Breast epithelium (tissue), 4 donors: ENCODE data around the gene CCDC88C. TPM values are rescaled to one million over a fixed set of nuclear protein-coding genes. Genes with fewer than 3 reads are reported as not detected.

ENCODE experiments used
- DNase-seq, 2 donors: peaks; one replicate each; pipeline ENCODE4 v3.0.0-alpha.2; 2019; ENCODE audit warnings: low spot score in 2 of 2
- H3K27ac ChIP-seq, 2 donors: fragments of 200-600 bp; sonication (generic) in 1 of 2; one replicate each; pipeline ENCODE4 v1.5.1; 2016 to 2019; ENCODE audit warnings: mild to moderate bottlenecking in 1 of 2
- H3K27me3 ChIP-seq, 2 donors: fragments of 200-600 bp; sonication (generic) in 1 of 2; one replicate each; pipeline versions ENCODE4 v1.5.1 to v1.6.0; 2017 to 2019; ENCODE audit warnings: control low read depth in 1 of 2, mild to moderate bottlenecking in 1 of 2
- H3K36me3 ChIP-seq: fragments of 200-600 bp; one replicate; pipeline ENCODE4 v1.5.1; 2019
- H3K4me1 ChIP-seq, 2 donors: fragments of 200-600 bp; sonication (generic); one replicate each; pipeline ENCODE4 v1.5.1; 2016 to 2019; ENCODE audit warnings: control low read depth in 1 of 2
- H3K4me3 ChIP-seq, 3 donors: fragments of 200-600 bp; sonication (generic); 1 replicate in 2 of 3; 2 replicates in 1 of 3; pipeline ENCODE4 v1.5.1; 2016 to 2019; ENCODE audit warnings: mild to moderate bottlenecking in 3 of 3, moderate library complexity in 2 of 3
- H3K9me3 ChIP-seq, 2 donors: fragments of 200-600 bp; sonication (generic) in 1 of 2; one replicate each; pipeline ENCODE4 v1.5.1; 2016 to 2019; ENCODE audit warnings: control low read depth in 1 of 2
- POLR2A ChIP-seq: fragments of 450-650 bp; IDR thresholded peaks from one replicate; pipeline ENCODE4 v1.6.1; 2016; ENCODE audit warnings: antibody characterized with exemption, mild to moderate bottlenecking, moderate library complexity
- POLR2AphosphoS5 ChIP-seq, 3 donors: sonication (generic); formaldehyde crosslinking; IDR thresholded peaks; one replicate each; pipeline ENCODE4 v1.6.1; 2017; ENCODE audit warnings: antibody characterized with exemption in 3 of 3
- intact Hi-C: fragments of 100-400 bp; cut with DNase I; formaldehyde crosslinking; loops from one replicate; pipeline ENCODE4 v1.15.1; 2023; ENCODE audit warnings: low total_unique reads
- total RNA-seq, 3 donors: library from RNA; depleted of rRNA; stranded (reverse); fragments of >200 nt; gene quantifications; one replicate each; pipeline ENCODE4 v1.1.0, GENCODE V29; 2016
- TF ChIP-seq, protein P1 (sequence below), 3 donors: fragments of 450-650 bp; IDR thresholded peaks; one replicate each; pipeline ENCODE4 v1.5.1; 2016 to 2017; ENCODE audit warnings: antibody characterized with exemption in 3 of 3, mild to moderate bottlenecking in 3 of 3, moderate library complexity in 3 of 3

The CCDC88C gene
- total RNA-seq, 3 donors from 2014 or later = 5.8 to 25.9 (median 19.3) TPM

DNA sequence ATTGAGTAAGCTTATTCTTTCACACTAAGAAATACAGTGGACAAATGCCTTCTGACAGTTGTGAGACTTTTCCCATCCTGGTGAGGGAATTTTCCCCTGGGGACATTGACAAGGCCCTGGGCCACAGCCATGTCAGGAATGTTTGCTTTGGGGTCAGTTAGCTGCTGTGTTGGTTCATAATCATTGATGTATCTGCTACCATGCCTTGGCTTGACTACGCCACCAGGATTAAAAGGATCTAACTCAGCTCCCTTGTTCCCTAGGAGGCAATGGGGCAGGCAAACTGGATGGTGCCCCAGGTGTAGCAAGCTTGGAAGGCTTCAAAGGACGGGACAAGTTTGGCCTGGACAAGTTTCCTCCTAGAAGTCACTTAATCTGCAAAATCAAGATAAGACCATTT lies 3.1 kb upstream of the CCDC88C start:
- H3K9me3 ChIP-seq = no peaks in the 10 kb centered on the region

DNA sequence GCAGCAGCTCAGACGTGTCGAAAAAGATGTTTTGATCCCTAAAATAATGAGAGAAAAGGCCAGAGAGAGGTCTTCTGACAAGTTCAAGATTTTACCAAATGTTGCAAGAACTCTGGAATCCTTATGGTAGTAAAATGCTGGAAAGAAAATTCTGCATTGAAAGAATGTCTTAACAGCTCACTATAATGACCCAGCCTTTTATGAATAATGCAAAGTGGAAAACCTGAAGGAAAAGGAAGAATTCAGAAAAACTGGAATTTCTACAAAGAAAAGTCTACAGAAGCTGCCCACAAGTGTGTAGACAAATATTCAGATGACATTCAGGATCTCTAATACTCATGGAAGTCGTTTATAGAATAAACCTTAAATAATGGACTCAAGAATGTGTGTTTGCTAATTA lies 1.8 kb upstream of the CCDC88C start:
- intact Hi-C loops = no loop called here
- no peaks in the 10 kb centered on the region for H3K27me3 ChIP-seq
- no peak overlapping the region for H3K4me3 ChIP-seq
- no peak for DNase-seq
- TF ChIP-seq POLR2AphosphoS5 (IDR thresholded peaks at IDR 0.05) = no peak
- no peak for TF ChIP-seq POLR2A
- TF ChIP-seq, protein P1, sequence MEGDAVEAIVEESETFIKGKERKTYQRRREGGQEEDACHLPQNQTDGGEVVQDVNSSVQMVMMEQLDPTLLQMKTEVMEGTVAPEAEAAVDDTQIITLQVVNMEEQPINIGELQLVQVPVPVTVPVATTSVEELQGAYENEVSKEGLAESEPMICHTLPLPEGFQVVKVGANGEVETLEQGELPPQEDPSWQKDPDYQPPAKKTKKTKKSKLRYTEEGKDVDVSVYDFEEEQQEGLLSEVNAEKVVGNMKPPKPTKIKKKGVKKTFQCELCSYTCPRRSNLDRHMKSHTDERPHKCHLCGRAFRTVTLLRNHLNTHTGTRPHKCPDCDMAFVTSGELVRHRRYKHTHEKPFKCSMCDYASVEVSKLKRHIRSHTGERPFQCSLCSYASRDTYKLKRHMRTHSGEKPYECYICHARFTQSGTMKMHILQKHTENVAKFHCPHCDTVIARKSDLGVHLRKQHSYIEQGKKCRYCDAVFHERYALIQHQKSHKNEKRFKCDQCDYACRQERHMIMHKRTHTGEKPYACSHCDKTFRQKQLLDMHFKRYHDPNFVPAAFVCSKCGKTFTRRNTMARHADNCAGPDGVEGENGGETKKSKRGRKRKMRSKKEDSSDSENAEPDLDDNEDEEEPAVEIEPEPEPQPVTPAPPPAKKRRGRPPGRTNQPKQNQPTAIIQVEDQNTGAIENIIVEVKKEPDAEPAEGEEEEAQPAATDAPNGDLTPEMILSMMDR (IDR thresholded peaks at IDR 0.05) = no peak
- no peak overlapping the region for H3K27ac ChIP-seq
- no peaks in the 10 kb centered on the region for H3K36me3 ChIP-seq
- peaks cover 4% of the 10 kb centered on the region in 2 donors for H3K4me1 ChIP-seq
- no peaks in the 10 kb centered on the region for H3K9me3 ChIP-seq

More for the DNA sequence above, 3.1 kb upstream of the CCDC88C start:
- Histone ChIP-seq H3K4me3 (no peak overlapping the region), H3K27ac (no peak overlapping the region), H3K4me1 (peaks cover 4% of the 10 kb centered on the region in 2 donors), H3K27me3 (no peaks in the 10 kb centered on the region), H3K36me3 (no peaks in the 10 kb centered on the region)
- TF ChIP-seq, protein P1 (IDR thresholded peaks at IDR 0.05) = no peak
- no peak for TF ChIP-seq POLR2AphosphoS5 (IDR thresholded peaks at IDR 0.05)
- no peak for TF ChIP-seq POLR2A
- intact Hi-C loops = no loop called here
- no peak for DNase-seq

DNA sequence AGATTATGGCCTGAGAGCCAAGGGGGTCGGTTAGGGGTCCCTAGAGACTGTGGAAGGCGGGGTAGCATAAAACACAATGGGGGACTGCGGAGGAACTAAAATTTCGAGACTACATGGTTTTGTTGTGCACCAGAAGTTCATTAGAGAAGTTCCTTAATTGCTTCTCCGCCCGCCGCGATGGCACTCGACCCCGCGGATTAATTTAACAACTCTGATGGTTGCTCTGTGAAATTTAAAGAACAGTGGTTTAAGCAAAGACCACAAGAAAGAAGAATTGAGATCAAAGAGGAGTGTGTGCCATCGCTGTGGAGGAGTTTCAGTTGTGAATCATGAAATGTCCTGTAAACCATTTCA lies 1.4 kb upstream of the CCDC88C start:
- Histone ChIP-seq H3K36me3 (no peaks in the 10 kb centered on the region), H3K27me3 (no peaks in the 10 kb centered on the region), H3K9me3 (no peaks in the 10 kb centered on the region), H3K27ac (peak overlapping the region in 1 of 2 donors; percentile 41), H3K4me1 (peaks cover 4% of the 10 kb centered on the region in 2 donors), H3K4me3 (peak overlapping the region in 2 of 3 donors; percentile 61 to 75)
- no peak for DNase-seq
- intact Hi-C loops = no loop called here
- no peak for TF ChIP-seq POLR2AphosphoS5 (IDR thresholded peaks at IDR 0.05)
- no peak for TF ChIP-seq POLR2A
- TF ChIP-seq, protein P1 (IDR thresholded peaks at IDR 0.05) = no peak

DNA sequence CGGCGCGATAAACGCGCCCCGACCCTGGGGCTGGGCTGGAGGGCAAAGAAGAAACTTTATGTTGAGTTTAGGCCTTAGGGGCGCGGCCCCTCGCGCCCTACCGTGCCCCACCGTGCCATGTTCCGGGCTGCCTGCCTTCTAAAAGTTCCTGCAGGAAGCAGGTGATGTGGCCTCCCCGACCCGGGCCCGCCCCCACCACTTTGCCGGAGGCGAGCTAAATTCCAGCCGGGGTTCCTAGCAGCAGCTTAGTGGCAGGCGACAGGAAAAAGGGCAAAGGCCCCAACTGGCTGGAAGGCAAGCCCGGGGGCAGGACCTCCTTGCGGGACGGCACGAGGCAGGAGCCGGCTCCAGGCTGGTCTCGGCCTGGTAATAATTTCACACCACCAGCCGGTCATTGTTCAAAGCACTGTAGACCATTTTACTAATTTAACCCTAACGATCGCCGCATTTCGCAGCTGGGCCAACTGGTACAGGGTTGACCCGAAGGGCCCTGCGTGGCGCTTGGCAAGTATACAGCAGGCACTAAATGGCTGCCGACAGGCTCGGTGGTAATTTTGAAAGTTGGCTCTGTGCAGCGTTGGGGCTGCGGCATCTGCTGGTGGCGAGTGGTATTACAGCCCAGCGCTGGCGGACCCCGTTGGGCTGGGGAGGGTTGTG lies 895 bp upstream of the CCDC88C start:
- Histone ChIP-seq H3K27me3 (no peaks in the 10 kb centered on the region), H3K9me3 (no peaks in the 10 kb centered on the region), H3K4me3 (peak overlapping the region; percentile 52 to 75 (median 61)), H3K36me3 (no peaks in the 10 kb centered on the region), H3K4me1 (peaks cover 4% of the 10 kb centered on the region in 2 donors), H3K27ac (peak overlapping the region; percentile 29 to 41)
- TF ChIP-seq POLR2AphosphoS5 (IDR thresholded peaks at IDR 0.05) (peak in 1 of 3 donors; percentile 34), POLR2A (no peak)
- TF ChIP-seq, protein P1 (IDR thresholded peaks at IDR 0.05) = peak; percentile 94 to 99 (median 98)
- peak; percentile 37 to 68 for DNase-seq
- intact Hi-C loops = no loop called here

DNA sequence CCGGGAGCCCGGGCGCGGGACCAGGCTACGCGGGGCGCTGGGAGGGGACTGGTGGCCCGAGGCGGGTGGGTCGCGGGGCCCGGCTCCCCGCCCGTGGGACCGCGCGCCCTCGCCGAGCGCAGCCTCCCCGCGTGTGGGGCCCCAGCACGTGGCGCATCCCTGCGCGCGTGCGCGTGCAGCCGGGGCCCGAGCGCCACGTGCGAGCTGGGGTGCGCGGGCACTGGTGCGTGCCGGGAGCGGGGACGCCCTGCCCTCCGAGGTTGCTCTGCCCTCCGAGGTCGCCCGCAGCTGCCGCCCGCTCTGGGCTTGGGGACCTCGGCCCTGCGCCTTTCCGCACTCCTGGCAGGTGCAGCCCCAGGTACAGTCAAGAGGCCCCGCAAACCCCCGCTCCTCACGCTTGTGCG lies 365 bp upstream of the CCDC88C start:
- DNase-seq = no peak
- intact Hi-C loops = no loop called here
- peaks cover 4% of the 10 kb centered on the region in 2 donors for H3K4me1 ChIP-seq

More for the DNA sequence above, 365 bp upstream of the CCDC88C start:
- Histone ChIP-seq H3K9me3 (no peaks in the 10 kb centered on the region), H3K4me3 (peak overlapping the region; percentile 52 to 75 (median 61)), H3K27me3 (no peaks in the 10 kb centered on the region), H3K36me3 (no peaks in the 10 kb centered on the region), H3K27ac (peak overlapping the region in 1 of 2 donors; percentile 41)
- TF ChIP-seq POLR2AphosphoS5 (IDR thresholded peaks at IDR 0.05) (no peak), POLR2A (no peak)
- TF ChIP-seq, protein P1 (IDR thresholded peaks at IDR 0.05) = no peak
